Osteoblast (primary cell): ENCODE data around the gene MYH14. TPM values are rescaled to one million over a fixed set of nuclear protein-coding genes. Genes with fewer than 3 reads are reported as not detected.

Source experiments
- DNase-seq: peaks from one replicate; pipeline ENCODE4 v3.0.0; 2011; ENCODE audit warnings: low spot score, mixed read lengths; ENCODE audit not compliant: insufficient read length; ENCODE audit errors: missing footprints
- H2AFZ ChIP-seq: 2 replicates; pipeline ENCODE4 v1.6.0; 2011; ENCODE audit warnings: mild to moderate bottlenecking, low read length
- H3K27ac ChIP-seq: 2 replicates; pipeline ENCODE4 v1.5.1; 2011; ENCODE audit warnings: mild to moderate bottlenecking, low read depth, low read length, moderate library complexity
- H3K27me3 ChIP-seq: 2 replicates; pipeline ENCODE4 v1.6.0; 2012; ENCODE audit warnings: mild to moderate bottlenecking, control low read depth, inconsistent platforms, low read length, moderate library complexity; ENCODE audit not compliant: insufficient read depth
- H3K36me3 ChIP-seq: 2 replicates; pipeline ENCODE4 v1.5.1; 2011; ENCODE audit warnings: mild to moderate bottlenecking, low read length, control low read depth, moderate library complexity; ENCODE audit not compliant: insufficient read depth
- H3K4me1 ChIP-seq: 2 replicates; pipeline ENCODE4 v1.5.1; 2011; ENCODE audit warnings: mild to moderate bottlenecking, low read length, control low read depth, moderate library complexity; ENCODE audit not compliant: insufficient read depth
- H3K4me2 ChIP-seq: 2 replicates; pipeline ENCODE4 v1.6.0; 2011; ENCODE audit warnings: mild to moderate bottlenecking, low read length; ENCODE audit not compliant: insufficient read depth
- H3K4me3 ChIP-seq: fragments of 200-600 bp; sonication (generic); 3 replicates; pipeline ENCODE4 v1.5.1; 2012; ENCODE audit warnings: mild to moderate bottlenecking, low read length, inconsistent platforms; ENCODE audit not compliant: insufficient read depth
- H3K79me2 ChIP-seq: 2 replicates; pipeline ENCODE4 v1.6.0; 2012; ENCODE audit warnings: mild to moderate bottlenecking, low read length, control low read depth, inconsistent platforms; ENCODE audit not compliant: insufficient read depth
- H3K9me3 ChIP-seq: 2 replicates; pipeline ENCODE4 v1.5.1; 2011; ENCODE audit warnings: low read depth, low read length, control low read depth
- H4K20me1 ChIP-seq: 2 replicates; pipeline ENCODE4 v1.6.0; 2012; ENCODE audit warnings: mild to moderate bottlenecking, low read length, control low read depth; ENCODE audit not compliant: insufficient read depth
- total RNA-seq: library from RNA; depleted of rRNA; stranded (reverse); fragments of >200 nt; gene quantifications from 2 replicates; pipeline ENCODE4 v1.2.3, GENCODE V29; 2012
- TF ChIP-seq, protein P1 (sequence below): IDR thresholded peaks from 2 replicates; pipeline ENCODE4 v1.5.1; 2011; ENCODE audit warnings: mild to moderate bottlenecking, low read depth, low read length, moderate library complexity; ENCODE audit errors: extremely low read depth

The MYH14 gene
- total RNA-seq, 1 donor = not detected

DNA sequence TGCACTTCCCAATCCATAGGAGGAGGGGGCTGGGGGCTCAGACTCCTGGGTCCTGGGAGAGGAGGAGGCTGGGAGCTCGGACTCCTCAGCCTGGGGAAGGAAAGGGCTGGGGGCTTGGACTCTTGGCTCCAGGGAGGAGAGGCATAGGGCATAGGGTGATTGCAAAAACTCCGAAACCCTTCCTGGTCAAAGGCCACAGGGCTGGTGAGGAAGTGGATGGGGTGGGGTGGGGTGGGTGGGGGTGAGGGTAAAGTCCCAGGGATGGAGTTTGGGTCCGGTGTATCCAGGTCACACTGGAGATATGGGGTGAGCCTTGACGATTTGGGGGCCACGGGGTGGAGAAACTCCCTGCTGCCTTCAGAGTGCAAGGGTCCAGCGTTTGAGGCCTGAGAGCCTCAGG, 2.8 kb downstream of the MYH14 start:
- DNase-seq = no peak
- H3K36me3 ChIP-seq = no peaks in the 10 kb centered on the region
- TF ChIP-seq, protein P1, sequence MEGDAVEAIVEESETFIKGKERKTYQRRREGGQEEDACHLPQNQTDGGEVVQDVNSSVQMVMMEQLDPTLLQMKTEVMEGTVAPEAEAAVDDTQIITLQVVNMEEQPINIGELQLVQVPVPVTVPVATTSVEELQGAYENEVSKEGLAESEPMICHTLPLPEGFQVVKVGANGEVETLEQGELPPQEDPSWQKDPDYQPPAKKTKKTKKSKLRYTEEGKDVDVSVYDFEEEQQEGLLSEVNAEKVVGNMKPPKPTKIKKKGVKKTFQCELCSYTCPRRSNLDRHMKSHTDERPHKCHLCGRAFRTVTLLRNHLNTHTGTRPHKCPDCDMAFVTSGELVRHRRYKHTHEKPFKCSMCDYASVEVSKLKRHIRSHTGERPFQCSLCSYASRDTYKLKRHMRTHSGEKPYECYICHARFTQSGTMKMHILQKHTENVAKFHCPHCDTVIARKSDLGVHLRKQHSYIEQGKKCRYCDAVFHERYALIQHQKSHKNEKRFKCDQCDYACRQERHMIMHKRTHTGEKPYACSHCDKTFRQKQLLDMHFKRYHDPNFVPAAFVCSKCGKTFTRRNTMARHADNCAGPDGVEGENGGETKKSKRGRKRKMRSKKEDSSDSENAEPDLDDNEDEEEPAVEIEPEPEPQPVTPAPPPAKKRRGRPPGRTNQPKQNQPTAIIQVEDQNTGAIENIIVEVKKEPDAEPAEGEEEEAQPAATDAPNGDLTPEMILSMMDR = no peak
- H4K20me1 ChIP-seq = no peaks in the 10 kb centered on the region
- H3K79me2 ChIP-seq = no peaks in the 10 kb centered on the region
- no peak overlapping the region for H3K27ac ChIP-seq
- no peak overlapping the region for H3K4me2 ChIP-seq
- no peak overlapping the region for H2AFZ ChIP-seq
- H3K4me1 ChIP-seq = no peaks in the 10 kb centered on the region
- H3K9me3 ChIP-seq = no peaks in the 10 kb centered on the region
- no peak overlapping the region for H3K4me3 ChIP-seq
- H3K27me3 ChIP-seq = peaks cover 18% of the 10 kb centered on the region

GRCh38 chr19:50207730-50208129, 4.3 kb downstream of the MYH14 start:
- Histone ChIP-seq H3K4me3 (no peak overlapping the region), H3K4me1 (no peaks in the 10 kb centered on the region), H3K27ac (no peak overlapping the region), H3K27me3 (peaks cover 11% of the 10 kb centered on the region), H3K9me3 (no peaks in the 10 kb centered on the region), H3K4me2 (no peak overlapping the region), H2AFZ (no peak overlapping the region), H3K36me3 (no peaks in the 10 kb centered on the region), H3K79me2 (no peaks in the 10 kb centered on the region), H4K20me1 (no peaks in the 10 kb centered on the region)
- TF ChIP-seq, protein P1 = no peak
- DNase-seq = no peak

DNA sequence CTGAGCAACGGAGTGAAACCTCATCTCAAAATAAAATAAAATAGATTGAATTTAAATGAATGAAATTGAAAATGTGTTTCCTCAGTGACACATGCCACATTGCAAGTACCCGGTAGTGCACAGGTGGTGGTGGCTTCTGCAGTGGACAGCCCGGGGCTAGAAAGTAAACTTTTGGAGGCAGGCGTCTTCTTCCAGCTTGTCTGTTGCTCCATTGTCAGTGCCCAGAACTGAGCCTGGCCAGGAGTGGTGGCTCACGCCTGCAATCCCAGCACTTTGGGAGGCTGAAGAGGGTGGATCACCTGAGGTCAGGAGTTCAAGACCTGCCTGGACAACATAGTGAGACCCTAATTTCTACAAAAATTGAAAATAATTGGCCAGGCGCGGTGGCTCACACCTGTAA, 5.7 kb downstream of the MYH14 start:
- no peak for DNase-seq
- TF ChIP-seq, protein P1 = no peak

DNA sequence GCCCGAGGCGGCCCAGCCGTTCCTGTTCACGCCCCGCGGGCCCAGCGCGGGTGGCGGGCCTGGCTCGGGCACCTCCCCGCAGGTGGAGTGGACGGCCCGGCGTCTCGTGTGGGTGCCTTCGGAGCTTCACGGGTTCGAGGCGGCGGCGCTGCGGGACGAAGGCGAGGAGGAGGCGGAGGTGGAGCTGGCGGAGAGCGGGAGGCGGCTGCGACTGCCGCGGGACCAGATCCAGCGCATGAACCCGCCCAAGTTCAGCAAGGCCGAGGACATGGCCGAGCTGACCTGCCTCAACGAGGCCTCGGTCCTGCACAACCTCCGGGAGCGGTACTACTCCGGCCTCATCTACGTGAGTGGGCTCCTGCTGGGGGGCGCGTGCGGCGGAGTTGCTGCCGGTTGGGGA, 7.0 kb downstream of the MYH14 start:
- H3K9me3 ChIP-seq = no peaks in the 10 kb centered on the region
- H3K36me3 ChIP-seq = no peaks in the 10 kb centered on the region
- H3K4me2 ChIP-seq = no peak overlapping the region
- TF ChIP-seq, protein P1 = no peak
- no peak overlapping the region for H2AFZ ChIP-seq
- no peak for DNase-seq
- no peak overlapping the region for H3K4me3 ChIP-seq
- H4K20me1 ChIP-seq = no peaks in the 10 kb centered on the region
- H3K79me2 ChIP-seq = no peaks in the 10 kb centered on the region
- no peaks in the 10 kb centered on the region for H3K4me1 ChIP-seq
- H3K27me3 ChIP-seq = no peaks in the 10 kb centered on the region
- no peak overlapping the region for H3K27ac ChIP-seq

More for the DNA sequence above, 5.7 kb downstream of the MYH14 start:
- Histone ChIP-seq H4K20me1 (no peaks in the 10 kb centered on the region), H3K79me2 (no peaks in the 10 kb centered on the region), H3K4me1 (no peaks in the 10 kb centered on the region), H3K27ac (no peak overlapping the region), H3K27me3 (peaks cover 4% of the 10 kb centered on the region), H3K9me3 (no peaks in the 10 kb centered on the region), H3K4me3 (no peak overlapping the region), H3K4me2 (no peak overlapping the region), H2AFZ (no peak overlapping the region), H3K36me3 (no peaks in the 10 kb centered on the region)
